ENCODE data around the gene SH3PXD2A. TPM values are rescaled to one million over a fixed set of nuclear protein-coding genes. Genes with fewer than 3 reads are reported as not detected.

The SH3PXD2A gene
- total and polyA plus RNA-seq, 2 of the 4 experiments (the other 2 are of a cell fraction) = 6.3 to 23.0 TPM

DNA sequence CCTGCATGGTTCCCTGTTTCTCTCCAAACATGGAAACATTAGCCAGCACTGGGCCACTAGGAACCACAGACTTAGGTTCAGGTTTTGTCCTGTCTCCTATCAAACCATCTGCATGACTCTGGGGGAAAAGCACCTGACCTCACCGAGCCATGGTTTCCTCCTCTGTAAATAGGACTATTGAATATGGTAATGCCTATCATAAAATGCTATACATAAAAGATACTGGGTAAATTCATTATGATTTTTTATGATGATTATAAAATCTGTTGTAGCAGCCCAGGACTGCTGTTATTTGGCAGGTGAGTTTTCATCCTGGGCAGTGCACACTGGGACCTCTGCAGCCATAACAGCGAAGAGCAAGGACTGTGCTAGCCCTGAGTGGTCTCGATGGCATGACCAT is 131.8 kb downstream of the SH3PXD2A start:
- Histone ChIP-seq H2AFZ (replicated peaks; ENCODE audit: low read length, poor library complexity) (no peak overlapping the region), H2AK9ac (replicated peaks; ENCODE audit: low read depth, low read length, poor library complexity) (no peak overlapping the region), H3K27me3 (ENCODE audit: control insufficient read depth, insufficient read depth, low read length) (no peaks in the 10 kb centered on the region), H2BK20ac (ENCODE audit: low read depth, low read length) (no peak overlapping the region), H3K18ac (ENCODE audit: low read depth, low read length) (no peak overlapping the region), H4K20me1 (ENCODE audit: insufficient read depth, low read length) (no peaks in the 10 kb centered on the region), H4K5ac (ENCODE audit: low read depth, low read length) (no peak overlapping the region), H3K4me3 (ENCODE audit: insufficient read depth, low read depth, low read length) (no peak overlapping the region), H3K4me2 (ENCODE audit: low read depth, low read length) (no peak overlapping the region), H2AK5ac (ENCODE audit: low read depth, low read length) (no peak overlapping the region), H3K23ac (ENCODE audit: low read depth, low read length) (no peak overlapping the region), H4K8ac (ENCODE audit: low read depth in 2 of 2, low read length in 2 of 2) (no peak overlapping the region), H3K9ac (ENCODE audit: low read depth, low read length) (no peak overlapping the region), H3K4me1 (ENCODE audit: control insufficient read depth, insufficient read depth, low read length) (peaks cover 14% of the 10 kb centered on the region), H3K56ac (ENCODE audit: extremely low read depth, insufficient read depth, low read length) (no peak overlapping the region), H2BK5ac (ENCODE audit: low read depth, low read length, poor library complexity, severe bottlenecking) (no peak overlapping the region), H3K9me3 (ENCODE audit: control insufficient read depth, insufficient read depth, low read length) (no peaks in the 10 kb centered on the region), H4K91ac (ENCODE audit: insufficient read depth, low read depth, low read length) (no peak overlapping the region), H3K9me1 (ENCODE audit: insufficient read depth, low read length) (0 out of 2 replicates have a peak, but pooled peaks cover 9% of the 10 kb centered on the region), H3K4ac (ENCODE audit: low read depth, low read length) (no peak overlapping the region), H3K36me3 (ENCODE audit: control insufficient read depth, insufficient read depth, low read length) (peaks cover 7% of the 10 kb centered on the region; the same call in 1 of the 2 replicates), H3K79me1 (ENCODE audit: low read depth in 1 of 2, low read length in 2 of 2) (no peaks in the 10 kb centered on the region; a peak in 1 of 4 replicates), H3K27ac (ENCODE audit: insufficient read depth, low read length) (no peak overlapping the region), H2BK15ac (ENCODE audit: low read depth, low read length) (no peak overlapping the region), H3K14ac (replicated peaks; ENCODE audit: low read depth, low read length) (no peak overlapping the region), H2BK120ac (ENCODE audit: low read depth, low read length) (no peak overlapping the region)
- POLR2A ChIA-PET (ENCODE audit: unreplicated experiment) = no interaction called here
- ATAC-seq (ENCODE audit: low read depth) (no peak), DNase-seq (no peak)
- in situ Hi-C loops (cut with MboI; ENCODE audit: low sequenced_read_pairs) = loop anchor here (25.0 kb wide), 2 partner anchors 289 to 489 kb away; no protein-coding TSS in a partner anchor
- no CpG with 5 or more reads among the region's 3 CpGs for WGBS, 2 experiments (ENCODE audit: extremely low coverage in 2 of 2, insufficient read length in 1 of 2)
- no TSS peak for BruUV-seq (replicated peaks)
- CTCF ChIA-PET = no interaction called here
- TF ChIP-seq CEBPB (IDR thresholded peaks at IDR 0.05; ENCODE audit: low read depth, low read length) (no peak), CHD1 (IDR thresholded peaks at IDR 0.05; ENCODE audit: low read depth, low read length) (no peak), POLR2A (IDR thresholded peaks at IDR 0.05; ENCODE audit: low read depth, low read length) (no peak), RFX5 (IDR thresholded peaks at IDR 0.05; ENCODE audit: low read depth, low read length) (no peak), BHLHE40 (IDR thresholded peaks at IDR 0.05; ENCODE audit: low read depth, low read length) (no peak), MAZ (IDR thresholded peaks at IDR 0.05; ENCODE audit: borderline replicate concordance, low read depth, low read length) (no peak), FOS (IDR thresholded peaks at IDR 0.05; ENCODE audit: low read depth, low read length) (no peak), MXI1 (IDR thresholded peaks at IDR 0.05; ENCODE audit: borderline replicate concordance, low read depth, low read length) (no peak), RCOR1 (IDR thresholded peaks at IDR 0.05; ENCODE audit: insufficient replicate concordance, low read length) (no peak), MAFK (IDR thresholded peaks at IDR 0.05; ENCODE audit: low read depth, low read length) (no peak), NFE2L2 (IDR thresholded peaks at IDR 0.05; ENCODE audit: low read depth, low read length) (no peak), ELK1 (IDR thresholded peaks at IDR 0.05; ENCODE audit: borderline replicate concordance, low read depth, low read length) (no peak), SMC3 (IDR thresholded peaks at IDR 0.05; ENCODE audit: low read depth, low read length) (no peak), RAD21 (IDR thresholded peaks at IDR 0.05; ENCODE audit: low read length) (no peak)
- TF ChIP-seq, protein P1, sequence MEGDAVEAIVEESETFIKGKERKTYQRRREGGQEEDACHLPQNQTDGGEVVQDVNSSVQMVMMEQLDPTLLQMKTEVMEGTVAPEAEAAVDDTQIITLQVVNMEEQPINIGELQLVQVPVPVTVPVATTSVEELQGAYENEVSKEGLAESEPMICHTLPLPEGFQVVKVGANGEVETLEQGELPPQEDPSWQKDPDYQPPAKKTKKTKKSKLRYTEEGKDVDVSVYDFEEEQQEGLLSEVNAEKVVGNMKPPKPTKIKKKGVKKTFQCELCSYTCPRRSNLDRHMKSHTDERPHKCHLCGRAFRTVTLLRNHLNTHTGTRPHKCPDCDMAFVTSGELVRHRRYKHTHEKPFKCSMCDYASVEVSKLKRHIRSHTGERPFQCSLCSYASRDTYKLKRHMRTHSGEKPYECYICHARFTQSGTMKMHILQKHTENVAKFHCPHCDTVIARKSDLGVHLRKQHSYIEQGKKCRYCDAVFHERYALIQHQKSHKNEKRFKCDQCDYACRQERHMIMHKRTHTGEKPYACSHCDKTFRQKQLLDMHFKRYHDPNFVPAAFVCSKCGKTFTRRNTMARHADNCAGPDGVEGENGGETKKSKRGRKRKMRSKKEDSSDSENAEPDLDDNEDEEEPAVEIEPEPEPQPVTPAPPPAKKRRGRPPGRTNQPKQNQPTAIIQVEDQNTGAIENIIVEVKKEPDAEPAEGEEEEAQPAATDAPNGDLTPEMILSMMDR (conservative IDR thresholded peaks at IDR 0.05; ENCODE audit: low read depth, low read length) = no peak
- TF ChIP-seq, protein P2, sequence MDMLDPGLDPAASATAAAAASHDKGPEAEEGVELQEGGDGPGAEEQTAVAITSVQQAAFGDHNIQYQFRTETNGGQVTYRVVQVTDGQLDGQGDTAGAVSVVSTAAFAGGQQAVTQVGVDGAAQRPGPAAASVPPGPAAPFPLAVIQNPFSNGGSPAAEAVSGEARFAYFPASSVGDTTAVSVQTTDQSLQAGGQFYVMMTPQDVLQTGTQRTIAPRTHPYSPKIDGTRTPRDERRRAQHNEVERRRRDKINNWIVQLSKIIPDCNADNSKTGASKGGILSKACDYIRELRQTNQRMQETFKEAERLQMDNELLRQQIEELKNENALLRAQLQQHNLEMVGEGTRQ (IDR thresholded peaks at IDR 0.05; ENCODE audit: low read depth, low read length) = no peak
- intact Hi-C loops (cut with micrococcal nuclease) = no loop called here
- dilution Hi-C loops (cut with HindIII; ENCODE audit: low sequenced_read_pairs, unreplicated experiment) = loop anchor here (25.0 kb wide), 1 partner anchor 139 kb away; the partner anchor contains the start of gene SH3PXD2A
